MG63 (cell line): Measurements from ENCODE around the gene NEURL2. TPM values are rescaled to one million over a fixed set of nuclear protein-coding genes. Genes with fewer than 3 reads are reported as not detected.

ENCODE experiments used
- DNase-seq: peaks from one replicate; pipeline ENCODE4 v3.0.0-alpha.2; 2020
- H3K27me3 ChIP-seq: fragments of 250-450 bp; sonication (Bioruptor Pico); 2 replicates; pipeline ENCODE4 v1.5.1; 2020; ENCODE audit warnings: mild to moderate bottlenecking, moderate library complexity
- H3K36me3 ChIP-seq: fragments of 250-450 bp; sonication (Bioruptor Pico); 2 replicates; pipeline ENCODE4 v1.5.1; 2020; ENCODE audit warnings: mild to moderate bottlenecking, moderate library complexity
- H3K4me3 ChIP-seq: fragments of 250-450 bp; sonication (Bioruptor Pico); 2 replicates; pipeline ENCODE4 v1.5.1; 2020; ENCODE audit warnings: mild to moderate bottlenecking, moderate library complexity
- H3K9me3 ChIP-seq: fragments of 250-450 bp; sonication (Bioruptor Pico); 2 replicates; pipeline ENCODE4 v1.5.1; 2020; ENCODE audit warnings: mild to moderate bottlenecking, moderate library complexity
- total RNA-seq: library from RNA; depleted of rRNA; stranded (reverse); fragments of >200 nt; shearing (Covaris generic); gene quantifications from 2 replicates; pipeline ENCODE4 v1.2.3, GENCODE V29; 2014; ENCODE audit warnings: low replicate concordance; rRNA removed

Gene NEURL2
- total RNA-seq, 1 experiment from 2014 or later, result not detected

DNA sequence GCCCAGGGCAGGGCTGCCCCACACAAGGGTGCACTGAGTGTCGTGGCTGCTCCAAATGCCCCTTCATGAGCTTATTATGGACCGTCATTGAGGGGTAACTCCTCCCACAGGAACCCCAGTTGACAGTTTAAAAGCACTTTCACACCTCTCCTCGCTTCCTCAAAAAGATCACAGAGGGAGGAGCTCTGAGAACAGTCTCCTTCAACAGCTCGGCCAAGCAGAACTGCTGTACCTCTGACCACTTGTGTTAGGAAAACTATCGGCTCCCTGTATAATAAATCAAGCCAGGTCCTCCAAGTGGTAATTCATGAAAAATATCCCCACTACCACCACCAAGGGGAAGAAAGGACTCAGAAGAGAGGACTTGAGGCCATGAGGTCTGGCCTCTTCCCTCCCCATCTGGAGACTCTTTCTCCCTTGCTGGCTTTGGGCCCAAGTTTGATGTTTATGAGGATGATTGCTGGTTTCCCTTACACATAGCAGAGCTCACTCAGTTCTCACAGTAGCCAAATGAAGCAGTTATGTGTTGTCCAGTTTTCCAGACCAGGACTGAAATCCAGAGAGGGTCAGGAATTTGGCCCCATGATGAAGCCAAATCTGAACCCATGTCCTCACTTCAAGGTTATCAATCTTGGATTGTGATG, 48.7 kb downstream of the NEURL2 start:
- Histone ChIP-seq H3K9me3 (no peaks in the 10 kb centered on the region), H3K27me3 (no peaks in the 10 kb centered on the region), H3K4me3 (no peak overlapping the region), H3K36me3 (peaks cover 84% of the 10 kb centered on the region)
- DNase-seq, result no peak

DNA sequence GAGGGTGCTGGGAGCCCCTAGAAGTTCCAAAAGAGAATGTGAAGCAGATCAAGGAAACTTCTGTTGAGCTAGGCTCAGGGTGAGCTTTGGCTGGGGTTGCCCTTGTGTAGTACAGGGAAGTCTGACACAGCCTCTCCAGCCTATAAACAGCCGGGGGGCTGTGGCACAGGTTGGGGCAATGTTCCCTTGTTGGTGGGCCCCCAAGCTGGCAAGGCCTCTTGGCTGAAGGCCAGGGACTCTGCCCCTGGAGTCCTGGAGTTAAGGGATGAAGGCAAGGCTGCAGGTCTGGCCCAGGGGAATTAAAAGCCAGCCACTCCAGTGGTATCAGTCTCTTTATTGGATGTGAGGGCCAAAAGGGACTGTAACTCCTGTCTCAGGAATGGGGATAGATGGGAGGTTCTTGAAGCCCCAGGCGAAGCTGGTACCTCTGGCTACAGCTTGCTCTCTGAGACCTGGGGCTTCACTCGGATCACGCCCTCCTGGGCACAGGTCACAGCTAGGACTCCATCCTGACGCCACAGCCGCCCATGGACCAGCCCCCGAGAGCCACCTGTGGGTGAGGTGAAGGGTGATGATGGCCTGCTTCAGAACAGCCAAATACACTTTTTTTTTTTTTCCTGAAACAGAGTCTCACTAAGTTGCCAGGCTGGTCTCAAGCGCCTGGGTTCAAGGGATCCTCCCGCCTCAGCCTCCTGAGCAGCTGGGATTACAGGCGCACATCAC, 49.4 kb downstream of the NEURL2 start:
- Histone ChIP-seq H3K9me3 (no peaks in the 10 kb centered on the region), H3K4me3 (no peak overlapping the region), H3K36me3 (peaks cover 85% of the 10 kb centered on the region), H3K27me3 (no peaks in the 10 kb centered on the region)
- no peak for DNase-seq

DNA sequence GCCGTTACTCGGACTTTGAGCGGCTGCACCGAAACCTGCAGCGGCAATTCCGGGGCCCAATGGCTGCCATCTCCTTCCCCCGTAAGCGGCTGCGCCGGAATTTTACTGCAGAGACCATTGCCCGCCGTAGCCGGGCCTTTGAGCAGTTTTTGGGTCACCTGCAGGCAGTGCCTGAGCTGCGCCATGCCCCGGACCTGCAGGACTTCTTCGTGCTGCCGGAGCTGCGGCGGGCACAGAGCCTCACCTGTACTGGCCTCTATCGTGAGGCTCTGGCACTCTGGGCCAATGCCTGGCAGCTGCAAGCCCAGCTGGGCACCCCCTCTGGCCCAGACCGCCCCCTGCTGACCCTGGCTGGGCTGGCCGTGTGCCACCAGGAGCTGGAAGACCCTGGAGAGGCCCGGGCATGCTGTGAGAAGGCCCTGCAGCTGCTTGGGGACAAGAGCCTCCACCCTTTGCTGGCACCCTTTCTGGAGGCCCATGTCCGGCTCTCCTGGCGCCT, 50.3 kb downstream of the NEURL2 start:
- Histone ChIP-seq H3K9me3 (no peaks in the 10 kb centered on the region), H3K36me3 (peaks cover 81% of the 10 kb centered on the region), H3K27me3 (no peaks in the 10 kb centered on the region), H3K4me3 (no peak overlapping the region)
- DNase-seq, result no peak

Other genes starting within 250 kb of the NEURL2 start
- gene WFDC11, start 221.0 kb downstream of the NEURL2 start, total RNA-seq, result not detected in 2 replicates
- not detected in 2 replicates for gene WFDC13, start 189.2 kb downstream of the NEURL2 start, total RNA-seq
- not detected in 2 replicates for gene WFDC10B, start 186.2 kb downstream of the NEURL2 start, total RNA-seq
- gene SPINT4, start 168.9 kb downstream of the NEURL2 start, total RNA-seq, result not detected in 2 replicates
- 0.59 TPM in 1 of 2 replicates, not detected in the other for gene WFDC3, start 99.3 kb downstream of the NEURL2 start, total RNA-seq
- 50.3 and 70.0 TPM in 2 replicates for gene DNTTIP1, start 99.3 kb downstream of the NEURL2 start, total RNA-seq
- 69.5 and 72.7 TPM in 2 replicates for gene UBE2C, start 78.6 kb downstream of the NEURL2 start, total RNA-seq
- gene TNNC2, start 63.9 kb downstream of the NEURL2 start, total RNA-seq, result not detected in 2 replicates
- 55.6 and 74.9 TPM in 2 replicates for gene SNX21, start 57.4 kb downstream of the NEURL2 start, total RNA-seq
- 39.6 and 46.9 TPM in 2 replicates for gene ACOT8, start 33.8 kb downstream of the NEURL2 start, total RNA-seq
- gene ZSWIM3, start 33.6 kb downstream of the NEURL2 start, total RNA-seq, result 8.4 and 14.2 TPM in 2 replicates
- gene ZSWIM1, start 10.0 kb downstream of the NEURL2 start, total RNA-seq, result 5.7 and 8.5 TPM in 2 replicates
- not detected in 2 replicates for gene SPATA25, start 3.6 kb downstream of the NEURL2 start, total RNA-seq
- 17.8 and 27.9 TPM in 2 replicates for gene CTSA, start 127 bp upstream of the NEURL2 start, total RNA-seq
- gene PLTP, start 20.9 kb upstream of the NEURL2 start, total RNA-seq, result 46.8 and 70.1 TPM in 2 replicates
- gene PCIF1, start 43.5 kb upstream of the NEURL2 start, total RNA-seq, result 10.5 and 12.1 TPM in 2 replicates
- gene ZNF335, start 81.0 kb upstream of the NEURL2 start, total RNA-seq, result 8.7 and 9.5 TPM in 2 replicates
- 0.07 TPM in 1 of 2 replicates, not detected in the other for gene MMP9, start 117.7 kb upstream of the NEURL2 start, total RNA-seq
- 0.15 and 0.72 TPM in 2 replicates for gene SLC12A5, start 138.0 kb upstream of the NEURL2 start, total RNA-seq
- 9.2 and 24.9 TPM in 2 replicates for gene NCOA5, start 198.8 kb upstream of the NEURL2 start, total RNA-seq
- not detected in 2 replicates for gene CD40, start 227.1 kb upstream of the NEURL2 start, total RNA-seq